OCI-M1 (cell line): Measurements from ENCODE around the gene PHC3.

Experiments
- DNase-seq: peaks from one replicate; lab custom pipeline; 2025; lab: John Stamatoyannopoulos, UW

The PHC3 gene

DNA sequence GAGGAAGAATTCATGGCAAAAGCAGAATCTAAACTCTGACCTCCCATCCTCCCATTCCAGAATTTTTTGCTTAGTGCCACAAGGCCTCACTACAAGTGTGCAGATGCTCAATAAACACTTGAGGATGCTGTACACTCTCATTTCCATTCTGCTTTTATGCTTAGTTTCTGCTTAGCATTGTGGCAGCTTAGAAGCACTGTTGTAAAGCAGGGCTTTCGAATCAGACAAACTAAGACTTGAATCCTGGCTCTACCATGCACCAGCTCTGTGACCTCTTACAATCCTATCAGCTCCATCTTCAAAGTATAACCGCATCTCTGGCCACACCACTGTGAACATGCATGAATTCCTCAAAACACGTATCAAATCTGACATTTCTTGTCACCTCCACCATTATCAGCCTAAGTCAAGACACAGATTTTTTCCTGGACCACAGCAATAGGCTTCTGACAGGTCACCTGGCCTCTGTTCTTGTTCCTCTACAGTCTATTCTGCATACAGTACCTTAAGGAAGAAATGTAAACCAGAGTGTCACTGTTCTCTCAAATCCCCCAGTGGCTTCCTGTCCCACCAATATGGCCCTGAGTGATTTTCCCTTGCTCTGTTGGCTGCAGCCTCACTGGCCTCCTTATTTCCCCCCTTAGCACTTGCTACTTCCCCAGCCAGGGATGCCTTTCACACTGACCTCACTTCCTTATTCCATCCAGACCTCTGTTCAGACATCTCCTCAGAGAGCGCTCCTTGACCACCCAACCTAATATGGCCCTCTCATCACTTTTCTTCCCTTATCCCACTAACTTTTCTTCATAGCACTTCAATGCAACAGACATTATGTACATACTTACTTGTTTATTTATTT lies 8.1 kb upstream of the PHC3 start:
- no peak for DNase-seq

DNA sequence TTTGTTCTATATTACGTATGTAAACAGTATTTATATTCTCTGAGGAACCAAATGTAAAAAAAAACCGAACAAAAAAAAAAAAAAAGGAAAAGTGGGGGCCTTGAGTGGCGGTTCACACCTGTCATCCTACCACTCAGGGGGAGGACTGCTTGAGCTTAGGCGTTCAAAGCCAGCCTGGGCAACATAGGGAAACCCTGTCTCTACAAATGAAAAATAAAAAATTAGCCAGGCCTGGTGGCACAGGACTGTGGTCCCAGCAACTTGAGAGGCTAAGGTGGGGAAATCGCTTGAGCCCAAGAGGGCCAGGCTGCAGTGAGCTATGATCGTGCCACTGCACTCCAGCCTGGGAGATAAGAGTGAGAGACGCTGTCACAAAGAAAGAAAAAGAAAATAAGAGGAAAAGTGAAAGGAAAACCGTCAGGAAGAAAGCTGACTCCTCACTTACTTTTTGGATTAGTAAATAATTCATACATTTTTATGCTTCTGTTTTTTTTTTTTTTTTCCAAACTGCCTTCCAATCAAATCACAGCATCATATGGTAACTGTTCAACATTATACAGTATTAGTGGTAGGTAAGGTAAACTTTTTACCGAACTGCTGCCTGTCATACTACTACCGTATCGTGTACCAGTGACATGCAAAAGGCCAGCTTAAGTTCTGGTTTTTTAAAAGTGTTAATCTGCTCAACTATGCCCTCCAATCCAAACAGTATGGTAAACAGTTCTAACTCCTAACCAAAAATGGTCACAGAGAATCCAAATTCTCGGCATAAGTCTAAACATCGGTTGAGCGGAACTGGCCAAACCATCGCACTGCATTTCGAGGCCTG lies 1.2 kb downstream of the PHC3 start:
- peak; percentile 48 for DNase-seq

DNA sequence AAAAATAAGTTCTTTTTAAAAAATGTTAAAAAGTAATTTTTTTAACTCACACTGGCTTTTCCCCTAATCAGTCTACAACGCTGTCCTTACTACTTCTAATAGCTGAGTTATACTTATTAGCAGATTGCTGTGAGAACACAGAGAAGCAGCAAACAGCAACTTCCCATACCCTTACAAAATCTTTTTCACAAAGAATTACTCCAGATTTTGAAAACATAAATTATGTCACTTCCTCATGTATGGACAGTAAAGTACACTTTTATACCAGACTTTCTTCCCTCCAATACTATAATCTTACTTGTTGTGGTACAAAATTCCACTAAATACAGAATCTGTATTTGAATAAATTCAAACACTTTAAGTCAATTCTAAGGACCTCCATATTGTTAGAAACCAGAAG lies 2.1 kb downstream of the PHC3 start:
- peak; percentile 22 for DNase-seq

DNA sequence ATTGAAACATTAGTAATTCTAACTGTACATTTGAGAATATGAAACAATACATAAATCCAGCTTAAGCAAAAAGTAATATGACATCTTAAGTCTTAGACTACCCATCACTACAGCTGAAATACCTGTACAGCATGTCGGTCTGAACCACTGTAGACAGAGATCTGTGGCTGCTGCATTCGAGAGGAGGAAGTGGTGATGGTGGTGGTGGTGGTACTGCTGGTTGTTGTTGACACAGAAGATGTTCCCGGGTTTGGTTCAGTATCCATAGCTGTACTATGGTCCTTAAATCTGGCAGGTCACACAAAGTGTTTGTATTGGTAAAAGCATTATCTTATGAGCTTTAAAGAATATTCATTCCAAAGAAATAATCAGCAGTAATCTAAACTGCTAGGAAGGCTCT lies 2.9 kb downstream of the PHC3 start:
- DNase-seq: no peak

DNA sequence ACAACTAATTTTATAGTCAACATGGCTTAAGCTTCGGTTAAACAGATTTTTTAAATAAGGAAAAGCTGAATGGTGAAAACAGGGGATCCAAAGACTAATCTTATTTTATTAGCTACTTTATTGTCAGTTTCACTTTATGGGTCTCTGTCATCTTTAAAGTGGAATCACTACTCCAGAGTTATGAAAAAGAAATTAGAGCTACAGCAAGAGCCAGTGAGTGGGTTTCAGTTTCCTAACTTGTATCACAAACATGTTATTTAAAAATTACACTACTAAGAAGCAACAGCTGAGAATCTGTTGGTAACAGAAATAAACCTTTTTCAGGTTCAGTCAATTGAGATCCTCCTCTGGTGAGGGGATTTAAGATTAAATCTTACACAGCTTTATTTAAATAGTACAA lies 10.0 kb downstream of the PHC3 start:
- peak; percentile 3 for DNase-seq

DNA sequence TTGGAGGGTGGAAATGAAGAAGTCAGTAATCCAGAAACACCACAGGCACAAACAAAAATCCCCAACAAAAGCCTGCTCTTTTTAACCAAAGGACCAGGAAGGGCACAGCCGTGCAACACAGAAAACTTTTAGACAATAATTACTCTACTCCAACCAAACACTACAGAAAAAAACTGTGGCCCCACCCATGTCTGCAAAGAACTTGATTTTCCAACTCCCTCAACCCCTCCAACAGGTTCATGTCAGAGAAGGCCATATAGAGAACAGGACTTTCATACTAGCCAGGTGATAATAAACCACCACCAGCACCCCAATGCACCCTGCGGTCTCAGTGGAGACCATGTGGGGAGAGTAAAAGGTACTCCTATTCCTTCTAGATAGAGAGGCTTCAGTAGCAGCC lies 16.8 kb downstream of the PHC3 start:
- DNase-seq: no peak

DNA sequence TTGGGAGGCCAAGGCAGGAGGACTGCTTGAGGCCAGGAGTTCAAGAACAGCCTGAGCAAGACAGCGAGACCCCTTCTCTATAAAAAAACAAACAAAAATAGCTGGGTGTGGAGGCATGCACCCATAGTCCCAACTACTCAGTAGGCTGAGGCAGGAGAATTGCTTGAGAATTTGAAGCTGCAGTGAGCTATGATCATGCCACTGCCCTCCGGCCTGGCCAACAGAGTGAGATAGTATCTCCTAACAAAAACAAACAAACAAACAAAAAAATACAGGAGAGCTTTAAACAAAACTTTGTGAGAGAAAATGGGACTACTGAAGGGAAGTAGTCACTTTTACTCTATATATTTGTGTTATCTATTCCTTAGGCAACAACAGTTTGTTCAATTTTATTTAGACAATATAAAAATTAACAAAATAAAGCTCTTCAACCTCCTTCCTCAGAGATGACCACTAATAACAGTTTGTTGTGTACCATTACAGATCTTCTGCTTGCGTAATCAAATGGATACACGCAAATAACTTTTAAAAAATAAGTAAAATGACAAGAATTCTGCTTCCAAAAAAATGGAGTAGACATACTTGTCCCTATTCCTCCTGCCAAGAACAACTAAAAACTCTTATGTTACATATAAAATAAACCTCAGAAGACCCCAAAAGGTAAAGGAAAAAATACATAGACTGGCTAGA lies 17.4 kb downstream of the PHC3 start:
- no peak for DNase-seq

DNA sequence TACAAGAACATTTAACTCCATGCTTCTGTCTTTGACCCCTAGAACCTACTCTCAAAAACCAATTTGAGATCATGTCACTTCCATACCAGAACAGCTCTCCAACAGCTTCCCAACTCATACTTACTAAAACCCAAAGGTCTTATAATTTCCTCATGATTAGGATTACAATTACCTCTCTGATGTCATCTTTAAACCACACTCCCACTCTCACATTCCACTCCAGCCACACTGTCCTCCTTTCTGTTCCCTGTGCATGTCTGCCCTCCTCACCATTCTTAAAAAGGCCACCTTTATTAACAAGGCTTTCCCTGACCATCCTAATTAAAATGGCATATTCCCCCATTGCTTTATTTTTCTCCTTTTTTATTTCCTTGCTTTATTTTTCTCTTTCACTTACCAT lies 18.9 kb downstream of the PHC3 start:
- no peak for DNase-seq

DNA sequence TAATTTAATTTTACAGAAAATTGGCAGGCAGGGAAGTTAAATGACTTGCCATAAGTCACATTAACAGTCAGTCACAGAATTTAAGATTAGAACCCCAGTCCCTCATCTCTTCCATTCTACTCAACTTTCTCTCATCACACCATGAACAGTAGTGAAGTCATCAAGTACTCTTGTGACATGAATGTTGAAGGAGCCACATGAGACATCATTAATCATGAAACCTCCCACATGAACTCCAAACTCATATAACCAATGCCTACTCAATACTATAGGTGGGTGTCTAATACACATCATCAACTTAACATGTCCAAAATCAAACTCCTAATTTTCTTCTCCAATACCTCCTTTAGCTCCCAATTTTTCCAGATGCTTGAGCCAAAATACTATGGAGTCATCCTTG lies 19.5 kb downstream of the PHC3 start:
- no peak for DNase-seq

DNA sequence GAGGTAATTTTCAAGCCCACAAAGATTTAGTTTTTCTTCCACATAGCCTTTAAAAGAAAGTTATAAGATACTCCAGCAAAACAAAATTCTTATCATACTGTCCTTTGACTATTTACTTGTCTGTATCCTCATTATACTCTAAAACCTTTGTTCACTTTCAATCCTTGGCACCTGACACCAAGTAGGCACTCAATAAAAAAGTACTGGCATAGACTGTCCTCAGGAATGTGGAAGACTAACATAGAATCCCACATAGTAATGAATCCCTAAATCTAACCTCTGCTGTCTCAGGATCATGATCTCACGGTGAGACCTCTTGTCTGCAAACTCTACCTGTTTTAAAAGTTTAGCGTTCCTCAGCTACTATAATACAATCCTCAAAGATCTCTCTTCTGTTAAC lies 21.6 kb downstream of the PHC3 start:
- DNase-seq: no peak

DNA sequence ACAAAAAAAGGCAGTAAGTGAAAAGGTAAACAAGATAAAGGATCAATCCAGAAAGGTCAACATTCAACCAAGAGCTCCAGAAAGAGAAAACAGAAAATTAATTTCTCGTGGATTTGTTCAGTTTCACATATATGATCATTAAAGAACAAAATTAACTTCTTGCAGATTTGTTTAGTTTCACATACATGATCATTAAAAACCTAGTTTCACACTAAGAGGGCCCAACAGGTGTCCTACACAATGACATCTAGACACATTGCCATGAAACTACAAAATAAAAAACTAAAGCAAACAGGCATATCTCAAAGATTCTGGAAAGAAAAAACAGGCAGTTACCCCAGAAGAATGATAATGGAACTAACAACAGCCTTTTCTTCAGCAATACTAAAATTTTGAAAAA lies 22.1 kb downstream of the PHC3 start:
- no peak for DNase-seq

DNA sequence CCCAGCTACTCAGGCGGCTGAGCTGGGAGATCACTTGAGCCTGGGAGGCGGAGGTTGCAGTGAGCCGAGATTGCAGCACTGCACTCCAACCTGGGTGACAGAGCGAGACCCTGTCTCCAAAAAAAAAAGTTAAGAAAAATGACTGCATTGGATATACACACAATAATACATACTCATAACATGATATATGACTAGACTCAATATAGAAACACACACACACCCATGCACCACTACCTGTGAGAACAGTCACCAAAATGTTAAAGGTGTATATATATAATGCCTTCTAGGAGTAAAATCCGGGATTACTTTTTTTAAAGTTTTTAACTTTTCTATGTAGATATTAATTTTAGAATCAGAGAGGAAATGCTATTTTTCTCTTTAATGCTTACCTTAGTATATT lies 25.9 kb downstream of the PHC3 start:
- no peak for DNase-seq

DNA sequence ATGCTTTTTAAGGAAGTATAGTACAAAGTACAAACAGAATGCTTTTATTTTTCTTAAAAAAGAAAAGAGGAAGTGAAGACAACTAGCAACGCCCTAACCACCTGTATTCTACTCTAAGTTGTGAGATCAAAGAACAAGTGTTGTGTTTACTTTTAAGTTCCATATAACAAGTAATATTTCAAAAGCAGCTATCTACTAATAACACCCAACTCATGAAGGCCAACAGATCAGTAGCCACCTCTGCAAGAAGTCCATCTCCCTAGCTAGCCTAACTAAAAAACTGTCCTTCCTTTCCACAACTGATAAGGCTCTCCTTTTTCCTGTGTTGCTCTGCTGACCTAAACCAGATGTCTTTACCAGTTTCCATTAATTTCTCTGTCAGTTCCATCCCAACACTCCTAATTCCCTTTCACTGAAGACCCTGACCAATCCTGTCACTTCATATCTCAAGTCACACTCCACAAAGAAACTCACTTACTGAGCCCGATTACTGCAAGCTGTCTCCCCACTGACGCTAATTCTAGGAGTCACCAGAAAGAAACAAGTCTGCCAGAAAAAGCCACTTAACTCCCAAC lies 26.9 kb downstream of the PHC3 start:
- DNase-seq: peak; percentile 77

DNA sequence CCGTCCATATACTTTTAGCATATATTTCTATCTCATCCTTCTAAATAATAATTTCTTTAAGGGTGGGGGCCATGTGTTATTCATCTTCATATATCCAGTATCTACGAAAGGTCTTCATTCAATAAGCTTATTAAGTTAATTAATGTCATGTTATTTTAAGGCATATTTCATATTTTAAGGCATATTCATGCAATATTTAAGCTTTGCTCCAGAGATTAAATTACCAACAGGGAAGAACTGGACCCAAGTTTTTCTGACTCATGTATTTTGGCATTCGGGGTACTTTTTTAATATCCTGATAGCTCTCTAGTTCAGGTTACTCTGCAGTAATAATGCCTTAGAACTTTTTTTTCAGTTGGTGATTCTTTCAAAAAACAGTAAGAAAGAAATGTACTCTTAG lies 27.4 kb downstream of the PHC3 start:
- no peak for DNase-seq

DNA sequence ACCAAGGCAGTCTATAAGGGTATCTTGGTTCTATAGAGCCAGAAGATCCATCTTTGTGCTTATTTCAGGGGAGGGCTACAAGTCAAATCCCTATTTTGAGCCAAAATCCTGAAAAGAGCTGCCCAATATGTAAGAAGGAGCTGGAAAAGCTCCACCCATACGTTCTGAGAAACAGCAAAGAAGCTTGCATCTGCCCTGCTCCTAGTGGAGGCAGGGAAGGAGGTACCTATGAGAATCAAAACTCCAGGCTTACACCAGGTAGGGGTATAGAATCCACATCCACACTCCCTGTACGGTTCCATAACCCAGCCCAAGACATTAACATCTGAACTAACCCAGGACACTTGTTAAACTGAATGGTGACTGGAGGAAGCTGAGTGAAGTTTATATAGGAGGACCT lies 30.0 kb downstream of the PHC3 start:
- no peak for DNase-seq

DNA sequence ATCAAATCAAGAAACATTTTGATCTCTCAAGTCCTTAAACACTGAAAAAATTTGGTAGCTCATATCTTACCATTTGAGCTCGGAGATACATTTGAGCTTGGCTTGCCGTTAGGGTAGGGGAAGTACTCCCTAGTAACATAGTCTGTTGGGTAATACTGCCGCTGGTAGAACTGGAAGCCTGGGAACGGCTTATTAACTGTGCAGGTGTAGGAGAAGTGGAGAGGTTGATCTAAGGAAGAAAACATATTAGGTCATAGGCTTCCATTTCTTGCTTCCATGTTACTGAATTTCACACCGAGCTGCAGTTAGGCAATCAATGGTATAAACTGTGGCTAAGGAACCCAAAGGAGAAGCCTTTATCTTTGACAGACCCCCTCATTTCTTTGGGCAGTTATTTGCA lies 32.5 kb downstream of the PHC3 start:
- no peak for DNase-seq

DNA sequence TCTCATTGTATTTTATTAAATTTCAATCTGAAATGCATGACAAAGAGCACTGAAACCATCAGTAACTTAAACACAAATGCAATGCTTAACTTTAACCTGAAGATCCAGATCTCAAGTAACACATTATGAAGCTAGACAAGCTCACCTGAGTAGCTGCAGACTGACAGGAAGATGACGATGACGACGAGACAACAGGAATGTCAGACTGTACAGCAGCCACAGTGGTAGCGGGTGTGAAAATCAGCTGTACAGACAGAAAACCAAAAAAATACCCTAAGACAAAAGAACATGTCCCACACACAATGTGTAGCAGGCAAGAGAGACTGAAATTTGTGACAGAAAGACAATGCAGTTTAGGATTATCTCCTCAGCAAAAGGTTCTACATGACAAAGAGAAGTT lies 36.3 kb downstream of the PHC3 start:
- DNase-seq: no peak

DNA sequence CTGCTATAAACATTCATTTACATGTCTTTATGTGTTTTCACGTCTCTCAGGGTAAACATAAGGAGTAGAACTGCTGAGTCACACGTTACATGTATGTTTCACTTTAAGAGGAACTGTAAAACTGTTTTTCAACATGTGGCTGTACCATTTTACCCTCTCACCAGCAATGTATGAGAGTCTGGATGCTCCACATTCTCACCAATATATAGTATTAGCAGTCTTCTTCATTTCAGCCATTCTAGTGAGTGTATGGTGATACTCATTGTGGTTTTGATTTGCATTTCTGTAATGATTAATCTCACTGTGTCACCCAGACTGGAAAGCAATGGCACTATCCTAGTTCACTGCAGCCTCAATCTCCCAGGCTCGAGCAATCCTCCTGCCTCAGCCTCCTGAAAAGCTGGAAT lies 37.1 kb downstream of the PHC3 start:
- DNase-seq: no peak

DNA sequence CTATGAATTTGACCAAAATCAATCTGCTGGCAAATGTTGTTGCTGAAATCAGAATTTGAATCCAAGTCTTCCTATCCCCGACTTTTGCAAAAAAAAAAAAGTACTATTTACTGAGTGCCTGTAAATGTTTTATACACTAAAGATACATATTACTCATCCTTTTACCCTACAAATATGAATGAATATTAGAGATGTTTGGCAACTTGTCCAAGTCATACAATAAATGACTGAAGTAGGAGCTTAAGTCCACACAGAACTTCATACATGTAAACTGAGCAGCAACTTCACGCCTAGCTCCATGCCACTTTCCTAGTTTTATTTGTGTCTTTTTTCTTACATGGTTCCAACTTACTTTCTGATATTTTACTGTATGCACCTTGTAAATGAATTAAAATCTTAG lies 39.2 kb downstream of the PHC3 start:
- DNase-seq: no peak

DNA sequence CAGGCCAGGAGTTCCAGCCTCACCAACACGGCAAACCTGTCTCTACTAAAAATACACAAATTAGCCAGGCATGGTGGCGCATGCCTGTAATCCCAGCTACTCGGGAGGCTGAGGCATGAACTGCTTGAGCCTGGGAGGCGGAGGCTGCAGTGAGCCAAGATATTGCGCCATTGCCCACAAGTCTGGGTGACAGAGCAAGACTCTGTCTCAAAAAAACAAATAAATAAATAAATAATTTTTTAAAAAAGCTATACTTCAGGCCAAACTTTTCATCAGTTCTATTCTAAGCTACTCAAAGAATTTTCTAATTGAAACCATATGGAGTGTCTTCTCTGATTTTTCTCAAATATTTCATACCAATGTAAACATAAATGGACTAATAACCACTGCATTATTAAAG lies 43.5 kb downstream of the PHC3 start:
- DNase-seq: no peak

DNA sequence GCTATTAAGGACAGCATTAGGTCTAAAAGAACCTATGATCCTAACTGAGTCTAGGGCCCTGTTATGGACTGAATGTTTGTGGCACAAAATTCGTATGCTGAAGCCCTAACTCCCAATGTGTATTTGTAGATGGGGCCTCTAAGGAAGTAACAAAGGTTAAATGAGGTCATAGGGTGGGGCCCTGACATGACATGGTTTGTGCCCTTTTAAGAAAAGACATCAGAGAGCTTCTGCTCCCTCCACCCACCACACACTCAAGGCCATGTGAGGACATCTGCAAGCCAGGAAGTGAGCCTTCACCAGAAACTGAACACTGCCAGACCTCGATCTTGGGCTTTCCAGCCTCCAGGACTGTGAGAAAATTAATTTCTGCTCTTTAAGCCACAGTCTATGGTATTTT lies 49.2 kb downstream of the PHC3 start:
- peak; percentile 30 for DNase-seq

DNA sequence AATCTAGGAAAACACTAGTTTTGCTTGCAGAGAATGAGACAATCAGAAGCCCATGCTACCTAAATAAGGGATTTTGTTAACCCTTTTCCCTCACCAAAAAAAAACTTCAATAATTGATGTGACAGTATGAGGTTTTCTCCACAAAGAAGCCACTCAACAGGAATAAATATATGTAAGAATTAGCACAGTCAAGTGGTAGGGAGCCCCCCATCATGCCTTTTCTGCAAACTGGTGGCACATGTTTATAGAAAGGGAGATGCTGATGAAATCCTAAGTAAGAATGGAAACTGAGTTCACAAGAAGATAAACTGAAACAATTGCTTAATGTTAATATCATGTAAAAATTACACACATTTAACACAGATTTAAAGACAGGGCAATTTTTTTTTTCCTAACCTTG lies 51.0 kb downstream of the PHC3 start:
- DNase-seq: peak; percentile 25
